Fibroblast of villous mesenchyme (primary cell): ENCODE data around the gene SMAD2. TPM values are rescaled to one million over a fixed set of nuclear protein-coding genes. Genes with fewer than 3 reads are reported as not detected.
A peak's percentile ranks its signal among the peaks of the same experiment; 100 is the strongest.
"Not testable (repeated sequence)": the region's sequence is repeated elsewhere in the genome, so short reads cannot be mapped to it uniquely, and the experiment has no call there.

Source experiments
- DNase-seq: peaks from one replicate; pipeline ENCODE4 v3.0.0-alpha.2; 2010; ENCODE audit warnings: low read depth
- H3K4me3 ChIP-seq: 2 replicates; pipeline ENCODE4 v1.5.1; 2011; ENCODE audit warnings: low read depth, mild to moderate bottlenecking, low read length
- CTCF ChIP-seq: IDR thresholded peaks from 2 replicates; pipeline ENCODE4 v1.5.1; 2012; ENCODE audit warnings: low read depth, mild to moderate bottlenecking, low read length; ENCODE audit not compliant: insufficient read depth
- total RNA-seq: library from RNA; depleted of rRNA; stranded (reverse); fragments of >200 nt; gene quantifications from 2 replicates; pipeline ENCODE4 v1.2.3, GENCODE V29; 2012

SMAD2 gene
- total RNA-seq, 1 donor = 36.3 TPM

- no peak overlapping the region for H3K4me3 ChIP-seq
- TF ChIP-seq CTCF = no peak
- no peak for DNase-seq
Observed at GRCh38 chr18:47970664-47971531, 40.4 kb upstream of the SMAD2 start.

- peak; percentile 44 for DNase-seq
- no peak for TF ChIP-seq CTCF
- no peak overlapping the region for H3K4me3 ChIP-seq
Observed at GRCh38 chr18:47969816-47970215, 39.4 kb upstream of the SMAD2 start.

GRCh38 chr18:47968721-47969120 lies 38.3 kb upstream of the SMAD2 start:
- no peak for DNase-seq
- TF ChIP-seq CTCF = no peak
- H3K4me3 ChIP-seq = no peak overlapping the region

- TF ChIP-seq CTCF = no peak
- no peak for DNase-seq
- no peak overlapping the region for H3K4me3 ChIP-seq
Observed at GRCh38 chr18:47968006-47968676, 37.7 kb upstream of the SMAD2 start.

GRCh38 chr18:47964053-47964452 lies 33.6 kb upstream of the SMAD2 start:
- H3K4me3 ChIP-seq = no peak overlapping the region
- TF ChIP-seq CTCF = no peak
- DNase-seq = no peak

GRCh38 chr18:47961003-47961402 lies 30.5 kb upstream of the SMAD2 start:
- H3K4me3 ChIP-seq, DNase-seq: not testable (repeated sequence)

GRCh38 chr18:47953471-47953931 lies 23.0 kb upstream of the SMAD2 start:
- peak; percentile 32 for DNase-seq
- H3K4me3 ChIP-seq = no peak overlapping the region
- TF ChIP-seq CTCF = no peak
